ENCODE data around the gene PRR12.

- TF ChIP-seq CTCF (IDR thresholded peaks at IDR 0.05; ENCODE audit: low read depth, low read length) (no peak), POLR2A (IDR thresholded peaks at IDR 0.05; ENCODE audit: extremely low read depth, insufficient read length) (no peak)
Observed at GRCh38 chr19:49632576-49632975, 41.6 kb downstream of the PRR12 start.
